ENCODE measurements around the gene NUP62. TPM values are rescaled to one million over a fixed set of nuclear protein-coding genes. Genes with fewer than 3 reads are reported as not detected.

The NUP62 gene
- total and polyA plus RNA-seq, 2 experiments from 2014 or later = 55.5 to 99.4 TPM

Small RNA genes lying within 50 kb of the gene (microRNA-seq; reads per million reads assigned to microRNA genes)
- 1.8 reads per million for gene MIR4750

Other genes with a start within 250 kb of the NUP62 start
- gene ADM5, start 239.9 kb downstream of the NUP62 start, total RNA-seq (2014; rRNA removed; shearing (Covaris generic)) = 3.1 and 5.7 TPM in 2 replicates
- gene ADM5, start 239.9 kb downstream of the NUP62 start, polyA plus RNA-seq (2016; fragmentation: Nextera tagmentation; extraction: Ambion mirVana) = 2.6 and 2.8 TPM in 2 replicates
- gene CPT1C, start 238.4 kb downstream of the NUP62 start, total RNA-seq (2014; rRNA removed; shearing (Covaris generic)) = 46.8 and 63.4 TPM in 2 replicates
- gene CPT1C, start 238.4 kb downstream of the NUP62 start, polyA plus RNA-seq (2016; fragmentation: Nextera tagmentation; extraction: Ambion mirVana) = 77.3 and 79.3 TPM in 2 replicates
- not detected in 2 replicates for gene TSKS, start 166.2 kb downstream of the NUP62 start, total RNA-seq (2014; rRNA removed; shearing (Covaris generic))
- 0.82 and 0.99 TPM in 2 replicates for gene TSKS, start 166.2 kb downstream of the NUP62 start, polyA plus RNA-seq (2016; fragmentation: Nextera tagmentation; extraction: Ambion mirVana)
- gene AP2A1, start 162.5 kb downstream of the NUP62 start, total RNA-seq (2014; rRNA removed; shearing (Covaris generic)) = 110 and 129 TPM in 2 replicates
- 34.1 and 37.2 TPM in 2 replicates for gene AP2A1, start 162.5 kb downstream of the NUP62 start, polyA plus RNA-seq (2016; fragmentation: Nextera tagmentation; extraction: Ambion mirVana)
- 25.7 and 34.8 TPM in 2 replicates for gene FUZ, start 116.2 kb downstream of the NUP62 start, total RNA-seq (2014; rRNA removed; shearing (Covaris generic))
- 24.3 TPM in 2 replicates for gene FUZ, start 116.2 kb downstream of the NUP62 start, polyA plus RNA-seq (2016; fragmentation: Nextera tagmentation; extraction: Ambion mirVana)
- gene MED25, start 111.2 kb downstream of the NUP62 start, total RNA-seq (2014; rRNA removed; shearing (Covaris generic)) = 47.1 and 58.6 TPM in 2 replicates
- gene MED25, start 111.2 kb downstream of the NUP62 start, polyA plus RNA-seq (2016; fragmentation: Nextera tagmentation; extraction: Ambion mirVana) = 45.6 and 46.4 TPM in 2 replicates
- gene PTOV1, start 78.3 kb downstream of the NUP62 start, total RNA-seq (2014; rRNA removed; shearing (Covaris generic)) = 194 and 209 TPM in 2 replicates
- 188 and 225 TPM in 2 replicates for gene PTOV1, start 78.3 kb downstream of the NUP62 start, polyA plus RNA-seq (2016; fragmentation: Nextera tagmentation; extraction: Ambion mirVana)
- gene PNKP, start 61.9 kb downstream of the NUP62 start, total RNA-seq (2014; rRNA removed; shearing (Covaris generic)) = 81.4 and 99.6 TPM in 2 replicates
- 109 and 112 TPM in 2 replicates for gene PNKP, start 61.9 kb downstream of the NUP62 start, polyA plus RNA-seq (2016; fragmentation: Nextera tagmentation; extraction: Ambion mirVana)
- 15.7 and 21.5 TPM in 2 replicates for gene AKT1S1, start 52.1 kb downstream of the NUP62 start, total RNA-seq (2014; rRNA removed; shearing (Covaris generic))
- 28.0 and 28.6 TPM in 2 replicates for gene AKT1S1, start 52.1 kb downstream of the NUP62 start, polyA plus RNA-seq (2016; fragmentation: Nextera tagmentation; extraction: Ambion mirVana)
- 12.1 and 19.3 TPM in 2 replicates for gene TBC1D17, start 51.8 kb downstream of the NUP62 start, total RNA-seq (2014; rRNA removed; shearing (Covaris generic))
- gene TBC1D17, start 51.8 kb downstream of the NUP62 start, polyA plus RNA-seq (2016; fragmentation: Nextera tagmentation; extraction: Ambion mirVana) = 39.5 and 43.1 TPM in 2 replicates
- gene IL4I1, start 32.6 kb downstream of the NUP62 start, total RNA-seq (2014; rRNA removed; shearing (Covaris generic)) = 0.50 and 0.69 TPM in 2 replicates
- 0.57 and 0.60 TPM in 2 replicates for gene IL4I1, start 32.6 kb downstream of the NUP62 start, polyA plus RNA-seq (2016; fragmentation: Nextera tagmentation; extraction: Ambion mirVana)
- gene ATF5, start 299 bp downstream of the NUP62 start, total RNA-seq (2014; rRNA removed; shearing (Covaris generic)) = 7.4 and 8.2 TPM in 2 replicates
- gene ATF5, start 299 bp downstream of the NUP62 start, polyA plus RNA-seq (2016; fragmentation: Nextera tagmentation; extraction: Ambion mirVana) = 9.6 and 10.3 TPM in 2 replicates
- not detected in 2 replicates for gene SIGLEC11, start 31.7 kb upstream of the NUP62 start, total RNA-seq (2014; rRNA removed; shearing (Covaris generic))
- gene SIGLEC11, start 31.7 kb upstream of the NUP62 start, polyA plus RNA-seq (2016; fragmentation: Nextera tagmentation; extraction: Ambion mirVana) = not detected in 2 replicates
- gene VRK3, start 95.9 kb upstream of the NUP62 start, total RNA-seq (2014; rRNA removed; shearing (Covaris generic)) = 20.4 and 29.1 TPM in 2 replicates
- gene VRK3, start 95.9 kb upstream of the NUP62 start, polyA plus RNA-seq (2016; fragmentation: Nextera tagmentation; extraction: Ambion mirVana) = 17.4 and 19.2 TPM in 2 replicates
- 17.4 and 18.9 TPM in 2 replicates for gene ZNF473, start 96.5 kb upstream of the NUP62 start, total RNA-seq (2014; rRNA removed; shearing (Covaris generic))
- 1.5 and 3.3 TPM in 2 replicates for gene ZNF473, start 96.5 kb upstream of the NUP62 start, polyA plus RNA-seq (2016; fragmentation: Nextera tagmentation; extraction: Ambion mirVana)
- 3.1 TPM in 1 of 2 replicates, not detected in the other for gene IZUMO2, start 233.8 kb upstream of the NUP62 start, total RNA-seq (2014; rRNA removed; shearing (Covaris generic))
- gene IZUMO2, start 233.8 kb upstream of the NUP62 start, polyA plus RNA-seq (2016; fragmentation: Nextera tagmentation; extraction: Ambion mirVana) = 5.0 and 6.2 TPM in 2 replicates